GM12873 (cell line): Measurements from ENCODE around the gene C20orf173.
A peak's percentile ranks its signal among the peaks of the same experiment; 100 is the strongest.

Source experiments
- CTCF ChIP-seq: IDR thresholded peaks from 2 replicates; pipeline ENCODE4 v1.5.1; 2012; ENCODE audit warnings: low read depth, mild to moderate bottlenecking, moderate library complexity, low read length, control low read depth; ENCODE audit not compliant: insufficient read depth; ENCODE audit errors: missing control alignments

The C20orf173 gene

GRCh38 chr20:35514371-35514932, 15.0 kb downstream of the C20orf173 start:
- TF ChIP-seq CTCF = no peak

- peak; percentile 27 for TF ChIP-seq CTCF
These were observed 17.5 kb downstream of the C20orf173 start for GRCh38 chr20:35511814-35512420.

DNA sequence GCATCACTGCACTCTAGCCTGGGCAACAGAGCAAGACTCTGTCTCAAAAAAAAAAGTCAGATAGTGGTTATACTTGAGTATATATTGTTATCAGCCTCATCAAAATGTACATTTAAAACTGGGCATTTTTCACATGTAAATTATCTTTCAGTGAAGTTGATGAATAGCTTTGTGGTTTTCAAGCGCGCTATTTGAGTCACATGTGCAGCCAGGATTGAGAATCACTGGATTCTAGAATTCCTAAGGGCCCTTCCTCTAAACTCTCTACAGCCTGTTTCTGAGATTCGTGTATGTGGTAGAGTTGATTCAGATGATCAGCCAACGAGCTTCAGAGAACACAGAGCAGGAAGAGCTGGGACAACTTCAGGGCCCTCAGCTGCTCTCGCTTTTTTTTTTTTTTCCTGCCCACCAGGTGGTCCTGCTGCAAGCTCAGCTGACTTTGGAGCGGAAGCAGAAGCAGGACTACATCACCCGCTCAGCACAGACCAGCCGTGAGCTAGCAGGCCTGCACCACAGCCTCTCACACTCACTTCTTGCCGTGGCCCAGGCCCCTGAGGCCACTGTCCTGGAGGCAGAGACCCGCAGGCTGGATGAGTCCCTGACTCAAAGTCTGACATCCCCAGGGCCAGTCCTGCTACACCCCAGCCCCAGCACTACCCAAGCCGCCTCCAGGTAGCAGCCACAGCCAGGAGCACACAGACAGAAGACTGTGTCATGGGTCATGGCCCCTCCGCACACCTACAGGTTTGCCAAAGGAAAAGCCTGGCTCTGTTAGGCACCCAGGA, 18.3 kb downstream of the C20orf173 start:
- TF ChIP-seq CTCF = no peak

- no peak for TF ChIP-seq CTCF
These were observed 20.8 kb downstream of the C20orf173 start for GRCh38 chr20:35508493-35509218.

- TF ChIP-seq CTCF = no peak
These were observed 22.4 kb downstream of the C20orf173 start for GRCh38 chr20:35506872-35507638.

DNA sequence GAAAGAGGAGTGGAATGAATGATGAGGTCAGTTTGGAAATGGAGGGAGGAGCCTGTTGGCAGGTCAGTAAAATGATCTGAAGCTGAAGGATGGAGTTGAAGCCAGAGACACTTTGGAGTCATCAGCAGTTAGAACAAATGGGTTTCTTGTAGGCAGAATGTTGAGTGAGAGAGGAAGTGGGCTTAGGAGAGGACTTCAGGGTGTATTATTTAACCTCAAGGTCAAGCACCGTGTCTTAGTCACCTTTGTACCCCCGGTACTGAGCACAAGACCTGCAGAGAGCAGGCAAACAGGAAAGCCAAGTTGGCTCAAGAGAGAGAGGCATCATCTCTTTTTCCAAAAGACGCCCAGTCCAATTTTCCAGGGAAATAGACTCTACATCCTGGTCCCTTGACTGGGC, 23.3 kb downstream of the C20orf173 start:
- no peak for TF ChIP-seq CTCF

- no peak for TF ChIP-seq CTCF
These were observed 24.7 kb downstream of the C20orf173 start for GRCh38 chr20:35504751-35505150.
